GM21619 (cell line): ENCODE measurements around the gene ATRX.
"Not testable (repeated sequence)": the region's sequence is repeated elsewhere in the genome, so short reads cannot be mapped to it uniquely, and the experiment has no call there.

Experiments
- ATAC-seq: cut with Tn5 transposase; IDR thresholded peaks from one replicate; pipeline ENCODE4 v1.9.1; 2021; ENCODE audit not compliant: unreplicated experiment

The ATRX gene

GRCh38 chrX:77510007-77510406 lies 276.0 kb downstream of the ATRX start:
- no peak for ATAC-seq

- no peak for ATAC-seq
These were observed 280.8 kb downstream of the ATRX start for GRCh38 chrX:77505227-77505626.

GRCh38 chrX:77502951-77503525 lies 283.0 kb downstream of the ATRX start:
- ATAC-seq: no peak

- not testable (repeated sequence) for ATAC-seq
These were observed 285.9 kb downstream of the ATRX start for GRCh38 chrX:77500164-77500563.

GRCh38 chrX:77493677-77494553 lies 292.1 kb downstream of the ATRX start:
- no peak for ATAC-seq

GRCh38 chrX:77484045-77484444 lies 302.0 kb downstream of the ATRX start:
- ATAC-seq: no peak

- no peak for ATAC-seq
These were observed 330.6 kb downstream of the ATRX start for GRCh38 chrX:77455437-77455836.
